Activated T-cell treated with anti-CD3 and anti-CD28 coated beads for 1 hour (primary cell): ENCODE data around the gene MRPL41.
"Not testable (repeated sequence)": the region's sequence is repeated elsewhere in the genome, so short reads cannot be mapped to it uniquely, and the experiment has no call there.

ENCODE experiments used
- DNase-seq: peaks from one replicate; pipeline ENCODE4 v3.0.0-alpha.2; 2020; ENCODE audit warnings: low read depth

The MRPL41 gene

DNA sequence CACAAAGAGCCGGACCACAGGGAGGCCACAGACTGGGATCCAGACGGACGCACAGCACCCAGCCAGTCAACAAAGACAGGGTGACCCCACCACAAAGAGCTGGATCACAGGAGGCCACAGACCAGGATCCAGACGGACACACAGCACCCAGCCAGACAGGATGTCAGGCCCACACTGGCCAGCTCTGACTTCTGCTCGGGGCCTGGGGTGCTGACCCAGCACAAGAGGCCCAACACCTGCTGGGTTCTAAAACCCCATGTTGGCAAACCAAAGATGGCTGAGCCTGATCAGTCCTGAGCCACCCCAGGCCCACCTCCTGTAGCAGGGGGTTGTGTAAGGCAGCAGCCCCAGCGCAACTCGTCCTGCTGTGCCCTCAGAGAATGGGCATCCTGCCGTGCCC lies 32.3 kb downstream of the MRPL41 start:
- DNase-seq = no peak

DNA sequence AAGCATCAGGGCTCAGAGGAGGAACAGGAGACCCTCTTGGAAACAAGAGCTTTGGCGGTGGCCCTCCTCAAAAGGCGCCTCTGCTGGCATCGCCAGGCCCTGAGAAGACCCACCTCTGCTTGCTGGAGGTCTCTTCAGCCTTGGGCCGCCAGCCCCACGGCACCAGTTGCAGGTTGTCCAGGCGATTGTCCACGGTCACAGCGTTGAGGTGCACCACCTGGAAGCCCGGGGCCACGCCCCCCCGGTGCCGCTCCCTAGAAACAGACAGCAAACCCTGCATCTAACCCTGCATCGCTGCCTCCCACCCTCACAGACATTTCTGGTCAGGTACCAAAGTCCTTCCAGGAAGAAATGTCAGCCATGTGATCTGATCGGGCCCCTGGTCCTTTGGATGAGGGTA lies 35.2 kb downstream of the MRPL41 start:
- no peak for DNase-seq

DNA sequence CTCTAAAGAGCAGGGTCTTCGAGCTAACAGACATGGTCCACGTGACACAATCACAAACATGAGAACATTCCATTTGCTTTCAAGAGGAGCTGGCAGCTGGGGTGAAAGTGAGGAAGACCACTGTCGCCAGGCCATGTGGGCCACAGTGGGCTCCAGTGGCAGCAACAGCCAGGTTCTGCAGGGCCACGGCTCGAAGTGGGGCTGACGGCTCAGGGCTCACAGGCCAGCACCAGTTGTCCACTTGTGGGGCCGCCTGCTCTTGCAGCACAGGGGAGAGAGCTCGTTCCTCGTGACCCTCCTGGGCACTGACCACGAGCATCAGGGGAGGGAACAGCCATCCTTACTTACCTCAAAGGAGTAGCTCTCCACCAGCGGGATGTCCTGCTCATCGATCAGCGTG lies 36.6 kb downstream of the MRPL41 start:
- no peak for DNase-seq

DNA sequence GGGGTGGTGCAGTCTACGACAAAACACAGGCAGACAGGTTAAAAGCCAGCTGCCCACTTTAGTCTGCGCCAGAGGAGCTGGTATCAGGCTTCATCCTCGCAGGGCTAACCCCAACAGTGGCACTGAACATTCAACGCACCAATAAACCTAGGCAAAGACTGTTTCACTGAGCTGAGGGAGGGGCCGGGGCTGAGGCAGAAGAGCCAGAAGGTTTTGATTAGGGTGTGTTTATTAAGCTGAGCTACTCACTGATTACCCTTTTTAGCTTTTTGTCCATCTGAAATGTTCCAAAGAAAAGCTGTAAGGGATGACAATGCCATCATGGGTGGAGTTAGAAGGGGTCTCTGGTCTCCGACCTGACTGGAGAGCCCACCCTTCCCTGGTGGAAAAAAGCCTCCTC lies 37.2 kb downstream of the MRPL41 start:
- no peak for DNase-seq

DNA sequence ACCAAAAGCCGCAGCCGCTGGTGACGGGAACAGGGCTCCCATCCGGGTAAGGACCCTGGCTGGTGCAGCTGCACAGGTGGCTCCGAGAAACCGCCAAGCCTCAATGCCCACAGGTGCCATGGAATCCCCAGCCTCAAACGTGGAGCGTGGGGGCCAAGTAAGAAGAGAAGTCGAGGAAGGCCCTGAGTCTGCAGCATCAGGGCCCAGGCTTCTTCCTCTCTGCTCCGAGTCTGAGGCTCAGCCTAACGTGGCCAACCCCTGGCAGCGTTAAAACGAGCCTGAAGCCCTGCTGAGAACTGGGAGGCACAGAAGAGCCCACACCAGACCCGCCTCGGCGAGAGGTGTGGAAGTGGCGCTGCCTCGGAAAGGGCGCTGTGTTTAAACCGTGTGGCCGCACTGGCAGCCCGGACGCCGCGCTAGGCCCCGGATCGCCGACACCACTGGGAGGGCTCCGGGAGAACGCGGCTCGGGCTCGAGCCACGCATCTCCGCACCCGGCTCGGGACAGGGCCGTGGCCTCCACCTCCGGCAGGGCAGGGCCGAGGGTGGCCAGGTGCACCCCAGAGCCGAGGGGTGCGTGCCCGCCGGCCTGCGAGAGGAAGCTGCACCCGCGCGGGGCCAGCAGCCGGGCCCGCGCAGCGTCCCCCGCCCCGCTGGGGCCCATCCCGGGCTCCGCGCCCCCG lies 37.9 kb downstream of the MRPL41 start:
- no peak for DNase-seq

DNA sequence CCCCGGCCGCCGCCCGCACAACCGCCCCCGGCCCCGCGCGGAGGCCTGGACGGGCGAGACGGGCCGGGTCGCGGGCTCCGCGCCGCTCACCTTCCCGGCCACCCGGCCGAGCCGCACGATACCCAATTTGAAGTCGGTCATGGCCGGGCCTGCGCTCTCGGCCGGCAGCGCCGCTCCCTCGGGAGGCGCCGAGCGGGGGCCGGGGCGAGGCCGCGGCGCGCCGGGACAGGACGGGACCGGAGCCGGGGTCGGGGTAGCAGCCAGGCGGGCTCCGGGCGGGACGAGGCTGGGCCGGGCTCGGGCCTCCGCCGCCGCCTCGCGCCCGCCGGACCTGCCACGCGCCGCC lies 38.4 kb downstream of the MRPL41 start:
- DNase-seq = no peak

DNA sequence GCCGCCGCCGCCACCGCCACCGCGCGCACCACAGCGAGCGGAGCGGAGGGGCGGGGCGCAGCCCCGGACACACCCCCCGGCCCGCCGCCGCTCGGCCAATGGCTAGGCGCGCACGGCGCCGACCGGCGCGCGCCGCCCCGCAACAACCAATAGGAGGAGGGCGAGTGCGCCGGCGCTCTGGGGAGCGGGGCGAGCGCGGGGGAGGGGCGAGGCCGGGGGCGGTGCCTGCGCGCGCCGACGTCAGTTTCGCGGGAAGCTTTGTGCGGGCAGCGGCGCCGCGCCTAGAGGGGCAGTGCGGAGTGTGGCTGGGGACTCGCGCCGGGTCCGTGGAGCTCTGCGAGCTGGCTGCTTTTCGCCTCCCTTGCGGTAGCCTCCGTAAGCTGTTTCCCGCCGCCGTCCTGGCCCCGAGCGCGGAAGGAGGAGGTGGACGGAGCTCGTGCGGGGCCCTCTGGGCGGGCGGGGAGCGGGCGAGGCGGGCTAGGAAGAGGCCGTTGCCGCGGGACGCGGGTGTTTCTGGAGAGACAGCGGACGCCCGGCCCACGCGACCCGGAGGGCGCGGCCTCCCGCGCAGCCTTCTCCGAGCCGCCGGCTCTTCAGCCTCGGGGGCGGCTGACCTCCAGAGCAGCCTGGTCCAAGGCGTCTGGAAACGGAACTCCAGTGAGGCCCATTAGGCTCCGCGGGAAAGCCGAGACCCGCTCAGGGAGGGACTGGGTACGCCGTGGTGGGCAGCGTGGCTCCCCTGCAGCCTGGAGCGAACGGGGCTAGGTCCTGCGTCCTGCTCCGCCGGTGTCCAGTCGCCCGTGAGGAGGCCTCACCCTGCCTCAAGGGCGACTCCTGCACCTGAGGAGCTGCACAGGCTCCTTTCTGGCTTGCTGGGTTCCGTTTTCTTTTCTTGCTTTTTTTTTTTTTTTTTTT lies 39.0 kb downstream of the MRPL41 start, which contains the start of gene ZMYND19:
Gene ZMYND19, minus strand, starts transcription at position 44 of the 915 bp plus-strand sequence. CDS start 249 bp downstream, outside the sequence.
- peak; percentile 91 for DNase-seq

DNA sequence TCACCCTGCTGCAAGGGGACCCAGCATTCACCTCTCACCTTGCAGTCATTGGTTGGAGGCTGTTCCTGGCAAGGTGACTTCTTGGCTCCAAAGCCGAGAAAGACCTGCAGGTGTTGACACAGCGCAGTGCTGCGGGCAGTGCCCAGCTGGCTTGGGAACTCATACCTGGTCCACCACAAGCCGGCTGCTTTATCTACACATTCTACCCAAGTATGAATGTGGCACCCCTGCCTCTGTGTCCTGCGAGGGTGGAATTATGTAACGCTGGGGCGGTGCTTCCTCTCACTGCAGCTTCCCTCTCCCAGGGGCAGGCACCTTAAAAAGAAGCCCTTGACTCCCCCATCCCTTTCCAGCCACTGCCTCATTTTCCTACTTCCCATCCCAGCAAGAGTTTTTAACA lies 41.1 kb downstream of the MRPL41 start:
- DNase-seq = no peak

DNA sequence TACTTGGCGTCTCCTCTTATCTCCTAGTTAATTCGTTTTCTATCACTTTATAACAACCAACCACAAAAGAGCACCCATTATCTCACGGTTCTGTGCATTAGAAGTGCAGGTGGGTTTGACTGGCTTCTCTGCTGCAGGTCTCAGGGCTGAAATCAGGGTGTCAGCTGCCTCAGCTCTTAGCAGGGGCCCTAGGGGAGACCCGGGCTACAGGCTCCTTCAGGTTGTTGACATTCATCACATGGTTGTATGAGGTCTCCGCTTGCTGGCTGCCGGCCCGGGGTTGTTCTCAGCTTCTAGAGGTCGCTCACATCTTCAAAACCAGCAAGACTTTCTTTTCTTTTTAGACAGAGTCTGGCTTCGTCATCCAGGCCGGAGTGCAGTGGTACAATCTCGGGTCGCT lies 41.5 kb downstream of the MRPL41 start:
- DNase-seq = no peak

DNA sequence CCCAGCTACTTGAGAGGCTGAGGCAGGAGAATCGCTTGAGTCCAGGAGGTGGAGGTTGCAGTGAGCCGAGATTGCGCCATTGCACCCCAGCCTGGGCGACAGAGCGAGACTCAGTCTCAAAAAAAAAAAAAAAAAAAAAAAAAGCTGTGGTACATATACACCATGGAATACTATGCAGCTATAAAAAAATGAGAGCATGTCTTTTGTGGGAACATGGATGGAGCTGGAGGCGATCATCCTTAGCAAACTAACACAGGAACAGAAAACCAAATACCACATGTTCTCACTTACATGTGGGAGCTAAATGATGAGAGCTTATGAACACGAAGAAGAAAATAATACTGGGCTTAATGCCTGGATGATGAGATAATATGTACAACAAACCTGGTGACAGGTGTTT lies 44.9 kb downstream of the MRPL41 start:
- DNase-seq = not testable (repeated sequence)

DNA sequence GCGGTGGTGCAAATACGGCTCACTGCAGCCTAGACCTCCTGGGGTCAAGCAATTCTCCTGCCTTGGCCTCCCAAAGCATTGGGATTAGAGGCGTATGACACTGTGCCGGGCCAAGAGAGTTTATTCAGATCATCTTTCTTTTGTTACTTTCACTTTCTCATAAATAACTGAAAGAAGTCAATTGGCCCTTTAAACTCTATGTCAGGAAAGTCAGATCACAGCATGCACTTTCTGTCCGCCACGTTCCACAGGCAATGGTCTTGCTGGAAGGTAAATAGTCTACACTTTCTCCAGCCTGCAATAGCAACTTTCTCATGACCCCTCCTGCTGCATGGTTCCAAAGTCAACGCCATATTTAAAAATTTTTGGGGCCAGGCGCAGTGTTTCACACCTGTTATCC lies 47.3 kb downstream of the MRPL41 start:
- no peak for DNase-seq
